C4-2B (cell line): ENCODE data around the gene NLGN4X.

Source experiments
- H3K27ac ChIP-seq: fragments of 450-650 bp; 2 replicates; pipeline ENCODE4 v1.5.1; 2017
- ZFX ChIP-seq: fragments of 450-650 bp; IDR thresholded peaks from 2 replicates; pipeline ENCODE4 v1.6.1; 2017
- TF ChIP-seq, protein P1 (sequence below): fragments of 450-650 bp; conservative IDR thresholded peaks from 2 replicates; pipeline ENCODE4 v1.5.1; 2017; ENCODE audit warnings: mild to moderate bottlenecking

NLGN4X gene

DNA sequence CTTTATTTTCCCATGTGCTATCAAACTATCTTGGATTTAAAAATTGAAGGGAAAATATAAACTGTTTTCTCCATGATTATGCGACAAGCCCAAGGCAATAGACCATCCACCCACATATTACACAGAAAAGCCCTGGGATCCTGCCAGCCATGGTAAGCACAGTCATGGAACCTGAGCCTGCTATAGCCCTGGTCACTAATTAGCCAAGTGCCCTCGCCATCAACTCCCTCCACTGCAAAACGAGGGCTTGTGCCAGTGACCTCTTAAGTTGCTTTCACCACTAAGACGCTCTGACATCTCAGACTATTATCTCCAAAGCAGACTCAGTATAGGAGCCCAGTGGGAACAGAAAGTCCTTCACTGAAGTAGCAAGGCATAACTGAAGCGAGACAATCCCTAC lies 69.2 kb downstream of the NLGN4X start:
- TF ChIP-seq ZFX, result no peak
- TF ChIP-seq, protein P1, sequence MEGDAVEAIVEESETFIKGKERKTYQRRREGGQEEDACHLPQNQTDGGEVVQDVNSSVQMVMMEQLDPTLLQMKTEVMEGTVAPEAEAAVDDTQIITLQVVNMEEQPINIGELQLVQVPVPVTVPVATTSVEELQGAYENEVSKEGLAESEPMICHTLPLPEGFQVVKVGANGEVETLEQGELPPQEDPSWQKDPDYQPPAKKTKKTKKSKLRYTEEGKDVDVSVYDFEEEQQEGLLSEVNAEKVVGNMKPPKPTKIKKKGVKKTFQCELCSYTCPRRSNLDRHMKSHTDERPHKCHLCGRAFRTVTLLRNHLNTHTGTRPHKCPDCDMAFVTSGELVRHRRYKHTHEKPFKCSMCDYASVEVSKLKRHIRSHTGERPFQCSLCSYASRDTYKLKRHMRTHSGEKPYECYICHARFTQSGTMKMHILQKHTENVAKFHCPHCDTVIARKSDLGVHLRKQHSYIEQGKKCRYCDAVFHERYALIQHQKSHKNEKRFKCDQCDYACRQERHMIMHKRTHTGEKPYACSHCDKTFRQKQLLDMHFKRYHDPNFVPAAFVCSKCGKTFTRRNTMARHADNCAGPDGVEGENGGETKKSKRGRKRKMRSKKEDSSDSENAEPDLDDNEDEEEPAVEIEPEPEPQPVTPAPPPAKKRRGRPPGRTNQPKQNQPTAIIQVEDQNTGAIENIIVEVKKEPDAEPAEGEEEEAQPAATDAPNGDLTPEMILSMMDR, result no peak
- no peak overlapping the region for H3K27ac ChIP-seq

DNA sequence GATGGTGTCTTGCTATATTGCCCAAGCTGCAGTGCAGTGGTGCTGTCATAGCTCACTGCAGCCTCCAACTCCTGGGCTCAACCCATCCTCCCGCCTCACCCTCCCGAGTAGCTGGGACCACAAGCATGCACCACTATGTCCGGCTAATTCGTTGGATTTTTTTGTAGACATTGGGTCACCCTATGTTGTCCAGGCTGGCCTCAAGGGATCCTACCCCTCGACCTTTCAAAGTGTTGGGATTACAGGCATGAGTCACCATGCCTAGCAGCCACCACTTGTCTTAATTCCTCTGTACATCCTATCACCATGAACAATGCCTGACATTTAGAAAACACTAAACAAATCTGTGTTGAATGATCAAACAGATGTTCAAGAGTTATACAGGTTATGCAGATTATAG lies 76.7 kb downstream of the NLGN4X start:
- no peak overlapping the region for H3K27ac ChIP-seq
- no peak for TF ChIP-seq ZFX
- TF ChIP-seq, protein P1, result no peak

GRCh38 chrX:6149060-6149872 lies 79.4 kb downstream of the NLGN4X start:
- H3K27ac ChIP-seq, result no peak overlapping the region
- no peak for TF ChIP-seq ZFX
- TF ChIP-seq, protein P1, result no peak

DNA sequence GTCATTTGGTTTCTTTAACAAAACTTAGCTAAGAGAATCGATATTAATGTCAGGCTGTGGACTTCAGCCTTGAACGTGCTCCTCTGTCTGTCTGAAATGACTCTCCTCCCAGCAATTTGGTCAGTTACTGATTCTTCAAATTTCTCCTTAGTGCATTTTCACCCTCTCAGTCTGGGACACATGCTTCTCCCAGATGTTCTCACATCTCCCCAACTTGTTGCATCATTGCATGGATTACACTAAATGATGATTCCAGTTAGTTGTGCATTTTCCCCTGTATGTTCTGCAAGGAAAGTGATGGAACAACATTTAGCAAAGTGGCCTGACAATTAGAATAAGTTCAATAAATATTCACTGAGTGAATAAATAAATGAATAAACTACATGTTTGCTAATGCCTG lies 94.4 kb downstream of the NLGN4X start:
- H3K27ac ChIP-seq, result no peak overlapping the region
- no peak for TF ChIP-seq ZFX
- TF ChIP-seq, protein P1, result no peak

- no peak for TF ChIP-seq ZFX
- TF ChIP-seq, protein P1, result no peak
- no peak overlapping the region for H3K27ac ChIP-seq
These were observed 95.7 kb downstream of the NLGN4X start for GRCh38 chrX:6132970-6133369.

DNA sequence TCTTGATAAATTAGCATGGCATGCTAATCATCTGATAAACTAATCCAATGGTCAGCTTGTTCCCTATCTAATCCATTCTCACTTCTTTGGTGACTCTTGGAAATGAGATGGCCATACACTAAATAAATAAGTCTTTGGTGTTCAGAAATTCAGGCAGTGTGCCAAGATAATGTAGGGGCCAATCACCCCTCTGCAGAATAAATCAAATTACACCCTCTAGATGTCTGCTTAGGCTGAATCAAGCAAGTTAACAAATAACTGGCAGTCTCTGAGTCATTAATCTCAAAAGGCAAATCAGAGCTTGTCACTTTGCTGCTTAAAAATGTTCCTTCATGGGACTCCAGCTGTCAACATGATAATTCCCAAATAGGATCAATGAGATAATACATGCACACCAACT lies 97.4 kb downstream of the NLGN4X start:
- no peak overlapping the region for H3K27ac ChIP-seq
- no peak for TF ChIP-seq ZFX
- TF ChIP-seq, protein P1, result no peak

GRCh38 chrX:6129195-6129594 lies 99.5 kb downstream of the NLGN4X start:
- H3K27ac ChIP-seq, result no peak overlapping the region
- TF ChIP-seq, protein P1, result no peak
- TF ChIP-seq ZFX, result no peak
